MG63 (cell line): ENCODE measurements around the gene BSDC1. TPM values are rescaled to one million over a fixed set of nuclear protein-coding genes. Genes with fewer than 3 reads are reported as not detected.

ENCODE experiments used
- DNase-seq: peaks from one replicate; pipeline ENCODE4 v3.0.0-alpha.2; 2020
- H3K27me3 ChIP-seq: fragments of 250-450 bp; sonication (Bioruptor Pico); 2 replicates; pipeline ENCODE4 v1.5.1; 2020; ENCODE audit warnings: mild to moderate bottlenecking, moderate library complexity
- H3K36me3 ChIP-seq: fragments of 250-450 bp; sonication (Bioruptor Pico); 2 replicates; pipeline ENCODE4 v1.5.1; 2020; ENCODE audit warnings: mild to moderate bottlenecking, moderate library complexity
- H3K4me3 ChIP-seq: fragments of 250-450 bp; sonication (Bioruptor Pico); 2 replicates; pipeline ENCODE4 v1.5.1; 2020; ENCODE audit warnings: mild to moderate bottlenecking, moderate library complexity
- H3K9me3 ChIP-seq: fragments of 250-450 bp; sonication (Bioruptor Pico); 2 replicates; pipeline ENCODE4 v1.5.1; 2020; ENCODE audit warnings: mild to moderate bottlenecking, moderate library complexity
- total RNA-seq: library from RNA; depleted of rRNA; stranded (reverse); fragments of >200 nt; shearing (Covaris generic); gene quantifications from 2 replicates; pipeline ENCODE4 v1.2.3, GENCODE V29; 2014; ENCODE audit warnings: low replicate concordance; rRNA removed

BSDC1 gene
- total RNA-seq, 1 experiment from 2014 or later, result 52.2 TPM

GRCh38 chr1:32334864-32335534 lies 59.2 kb downstream of the BSDC1 start:
- H3K4me3 ChIP-seq, result peak overlapping the region; percentile 59
- no peaks in the 10 kb centered on the region for H3K9me3 ChIP-seq
- no peaks in the 10 kb centered on the region for H3K27me3 ChIP-seq
- H3K36me3 ChIP-seq, result peaks cover 28% of the 10 kb centered on the region
- peak; percentile 47 for DNase-seq

- H3K4me3 ChIP-seq, result peak overlapping the region; percentile 59
- no peaks in the 10 kb centered on the region for H3K9me3 ChIP-seq
- no peaks in the 10 kb centered on the region for H3K27me3 ChIP-seq
- H3K36me3 ChIP-seq, result peaks cover 32% of the 10 kb centered on the region
- no peak for DNase-seq
Observed at GRCh38 chr1:32334274-32334861, 59.9 kb downstream of the BSDC1 start.

- Histone ChIP-seq H3K36me3 (peaks cover 40% of the 10 kb centered on the region), H3K9me3 (no peaks in the 10 kb centered on the region), H3K4me3 (no peak overlapping the region), H3K27me3 (no peaks in the 10 kb centered on the region)
- no peak for DNase-seq
Observed at GRCh38 chr1:32333251-32333963, 60.8 kb downstream of the BSDC1 start.

- H3K9me3 ChIP-seq, result no peaks in the 10 kb centered on the region
- no peak for DNase-seq
- H3K36me3 ChIP-seq, result peaks cover 44% of the 10 kb centered on the region
- H3K4me3 ChIP-seq, result no peak overlapping the region
- H3K27me3 ChIP-seq, result no peaks in the 10 kb centered on the region
Observed at GRCh38 chr1:32332290-32333079, 61.8 kb downstream of the BSDC1 start.

- no peaks in the 10 kb centered on the region for H3K27me3 ChIP-seq
- H3K36me3 ChIP-seq, result peaks cover 49% of the 10 kb centered on the region
- no peak overlapping the region for H3K4me3 ChIP-seq
- DNase-seq, result no peak
- no peaks in the 10 kb centered on the region for H3K9me3 ChIP-seq
Observed at GRCh38 chr1:32331549-32331948, 62.7 kb downstream of the BSDC1 start.

- no peaks in the 10 kb centered on the region for H3K9me3 ChIP-seq
- no peak overlapping the region for H3K4me3 ChIP-seq
- peaks cover 51% of the 10 kb centered on the region for H3K36me3 ChIP-seq
- H3K27me3 ChIP-seq, result no peaks in the 10 kb centered on the region
- no peak for DNase-seq
Observed at GRCh38 chr1:32330558-32331151, 63.6 kb downstream of the BSDC1 start.

GRCh38 chr1:32329931-32330466 lies 64.2 kb downstream of the BSDC1 start:
- Histone ChIP-seq H3K27me3 (no peaks in the 10 kb centered on the region), H3K9me3 (no peaks in the 10 kb centered on the region), H3K4me3 (no peak overlapping the region), H3K36me3 (peaks cover 51% of the 10 kb centered on the region)
- no peak for DNase-seq

GRCh38 chr1:32327204-32327603 lies 67.0 kb downstream of the BSDC1 start:
- DNase-seq, result no peak
- no peaks in the 10 kb centered on the region for H3K9me3 ChIP-seq
- peaks cover 33% of the 10 kb centered on the region for H3K36me3 ChIP-seq
- no peaks in the 10 kb centered on the region for H3K27me3 ChIP-seq
- no peak overlapping the region for H3K4me3 ChIP-seq

GRCh38 chr1:32321712-32322291 lies 72.4 kb downstream of the BSDC1 start:
- Histone ChIP-seq H3K4me3 (no peak overlapping the region), H3K9me3 (no peaks in the 10 kb centered on the region), H3K36me3 (peaks cover 24% of the 10 kb centered on the region), H3K27me3 (no peaks in the 10 kb centered on the region)
- no peak for DNase-seq

GRCh38 chr1:32318127-32318869 lies 75.9 kb downstream of the BSDC1 start:
- H3K27me3 ChIP-seq, result no peaks in the 10 kb centered on the region
- no peaks in the 10 kb centered on the region for H3K9me3 ChIP-seq
- peaks cover 22% of the 10 kb centered on the region for H3K36me3 ChIP-seq
- H3K4me3 ChIP-seq, result no peak overlapping the region
- no peak for DNase-seq

GRCh38 chr1:32316903-32317277 lies 77.4 kb downstream of the BSDC1 start:
- H3K36me3 ChIP-seq, result peaks cover 21% of the 10 kb centered on the region
- H3K9me3 ChIP-seq, result no peaks in the 10 kb centered on the region
- H3K4me3 ChIP-seq, result no peak overlapping the region
- H3K27me3 ChIP-seq, result no peaks in the 10 kb centered on the region
- DNase-seq, result no peak

Other genes starting within 250 kb of the BSDC1 start
- gene TXLNA, start 214.8 kb downstream of the BSDC1 start, total RNA-seq, result 78.6 and 87.6 TPM in 2 replicates
- gene CCDC28B, start 193.8 kb downstream of the BSDC1 start, total RNA-seq, result 1.5 TPM in 1 of 2 replicates, not detected in the other
- 1.4 and 3.8 TPM in 2 replicates for gene IQCC, start 188.8 kb downstream of the BSDC1 start, total RNA-seq
- not detected in 2 replicates for gene DCDC2B, start 185.4 kb downstream of the BSDC1 start, total RNA-seq
- 12.2 and 14.5 TPM in 2 replicates for gene TMEM234, start 172.1 kb downstream of the BSDC1 start, total RNA-seq
- gene EIF3I, start 172.0 kb downstream of the BSDC1 start, total RNA-seq, result 515 and 870 TPM in 2 replicates
- gene FAM167B, start 147.2 kb downstream of the BSDC1 start, total RNA-seq, result 0.30 TPM in 1 of 2 replicates, not detected in the other
- not detected in 2 replicates for gene LCK, start 143.2 kb downstream of the BSDC1 start, total RNA-seq
- 88.0 and 98.3 TPM in 2 replicates for gene HDAC1, start 102.4 kb downstream of the BSDC1 start, total RNA-seq
- gene MARCKSL1, start 58.2 kb downstream of the BSDC1 start, total RNA-seq, result 12.6 and 19.1 TPM in 2 replicates
- gene FAM229A, start 32.0 kb downstream of the BSDC1 start, total RNA-seq, result 0.10 TPM in 1 of 2 replicates, not detected in the other
- gene TSSK3, start 31.9 kb downstream of the BSDC1 start, total RNA-seq, result not detected in 2 replicates
- gene ZBTB8B, start 70.6 kb upstream of the BSDC1 start, total RNA-seq, result not detected in 2 replicates
- gene ZBTB8A, start 145.0 kb upstream of the BSDC1 start, total RNA-seq, result 2.6 and 3.2 TPM in 2 replicates